ENCODE data around the gene CDC34. TPM values are rescaled to one million over a fixed set of nuclear protein-coding genes. Genes with fewer than 3 reads are reported as not detected.

Gene CDC34
- total RNA-seq, 1 experiment from 2014 or later = 87.4 TPM

DNA sequence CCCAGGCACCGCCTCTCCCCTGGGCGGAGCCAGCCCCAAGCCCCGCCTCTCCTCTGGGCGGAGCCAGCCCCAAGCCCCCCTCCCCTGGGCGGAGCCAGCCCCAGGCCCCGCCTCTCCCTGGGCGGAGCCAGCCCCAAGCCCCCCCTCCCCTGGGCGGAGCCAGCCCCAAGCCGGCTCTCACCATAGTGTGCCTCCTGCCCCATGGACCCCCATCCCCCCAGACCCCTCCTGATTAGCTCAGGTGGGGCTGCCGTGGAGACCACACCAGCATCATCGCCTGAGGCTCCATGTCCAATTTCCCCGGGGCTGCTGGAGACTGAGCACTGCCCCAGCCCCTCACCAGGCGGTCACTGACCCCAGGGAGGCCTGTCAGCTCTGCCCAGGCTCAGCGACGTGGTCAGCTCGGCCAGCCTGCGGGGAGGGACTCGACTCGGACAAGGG, 39.4 kb upstream of the CDC34 start (continued):
- TF ChIP-seq, protein P1, sequence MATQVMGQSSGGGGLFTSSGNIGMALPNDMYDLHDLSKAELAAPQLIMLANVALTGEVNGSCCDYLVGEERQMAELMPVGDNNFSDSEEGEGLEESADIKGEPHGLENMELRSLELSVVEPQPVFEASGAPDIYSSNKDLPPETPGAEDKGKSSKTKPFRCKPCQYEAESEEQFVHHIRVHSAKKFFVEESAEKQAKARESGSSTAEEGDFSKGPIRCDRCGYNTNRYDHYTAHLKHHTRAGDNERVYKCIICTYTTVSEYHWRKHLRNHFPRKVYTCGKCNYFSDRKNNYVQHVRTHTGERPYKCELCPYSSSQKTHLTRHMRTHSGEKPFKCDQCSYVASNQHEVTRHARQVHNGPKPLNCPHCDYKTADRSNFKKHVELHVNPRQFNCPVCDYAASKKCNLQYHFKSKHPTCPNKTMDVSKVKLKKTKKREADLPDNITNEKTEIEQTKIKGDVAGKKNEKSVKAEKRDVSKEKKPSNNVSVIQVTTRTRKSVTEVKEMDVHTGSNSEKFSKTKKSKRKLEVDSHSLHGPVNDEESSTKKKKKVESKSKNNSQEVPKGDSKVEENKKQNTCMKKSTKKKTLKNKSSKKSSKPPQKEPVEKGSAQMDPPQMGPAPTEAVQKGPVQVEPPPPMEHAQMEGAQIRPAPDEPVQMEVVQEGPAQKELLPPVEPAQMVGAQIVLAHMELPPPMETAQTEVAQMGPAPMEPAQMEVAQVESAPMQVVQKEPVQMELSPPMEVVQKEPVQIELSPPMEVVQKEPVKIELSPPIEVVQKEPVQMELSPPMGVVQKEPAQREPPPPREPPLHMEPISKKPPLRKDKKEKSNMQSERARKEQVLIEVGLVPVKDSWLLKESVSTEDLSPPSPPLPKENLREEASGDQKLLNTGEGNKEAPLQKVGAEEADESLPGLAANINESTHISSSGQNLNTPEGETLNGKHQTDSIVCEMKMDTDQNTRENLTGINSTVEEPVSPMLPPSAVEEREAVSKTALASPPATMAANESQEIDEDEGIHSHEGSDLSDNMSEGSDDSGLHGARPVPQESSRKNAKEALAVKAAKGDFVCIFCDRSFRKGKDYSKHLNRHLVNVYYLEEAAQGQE (IDR thresholded peaks at IDR 0.05; ENCODE audit: low read depth) = no peak

DNA sequence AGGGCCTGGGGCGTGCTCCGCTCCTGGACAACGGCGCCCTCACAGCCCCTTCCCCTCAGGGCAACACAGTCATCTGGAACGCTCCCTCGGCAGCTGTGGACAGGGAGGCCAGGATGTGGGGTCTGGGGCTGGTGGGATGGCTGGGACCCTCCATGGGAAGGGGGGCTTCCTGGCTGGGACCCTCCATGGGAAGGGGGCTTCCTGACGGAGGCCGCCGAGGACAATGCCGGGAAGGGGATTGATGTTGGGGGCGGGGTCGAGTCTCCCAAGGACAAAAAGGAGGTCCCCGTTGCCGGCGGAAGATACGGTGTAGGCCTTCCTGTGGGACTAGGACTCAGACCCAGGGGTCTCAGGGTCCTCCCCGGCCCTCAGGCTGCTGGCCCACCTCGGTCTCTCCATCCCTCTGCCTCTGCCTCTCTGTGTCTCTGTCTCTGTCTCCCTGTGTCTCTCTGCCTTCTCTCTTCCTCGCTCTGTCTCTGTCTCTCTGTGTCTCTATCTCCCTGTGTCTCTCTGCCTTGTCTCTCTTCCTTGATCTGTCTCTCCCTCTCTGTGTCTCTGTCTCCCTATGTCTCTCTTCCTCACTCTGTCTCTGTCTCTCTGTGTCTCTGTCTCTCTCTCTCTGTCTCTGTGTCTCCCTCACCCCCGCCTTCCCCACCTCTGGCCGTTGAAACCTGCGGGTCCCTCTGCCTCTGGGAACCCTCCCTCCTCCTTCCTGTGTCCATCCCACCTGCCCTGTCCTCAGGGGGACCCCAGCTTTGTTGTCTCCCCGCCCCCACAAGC, 38.0 kb upstream of the CDC34 start:
- no peak for ATAC-seq
- intact Hi-C loops (cut with micrococcal nuclease) = no loop called here
- no peak for DNase-seq (ENCODE audit: low read depth, low spot score)
- no peak overlapping the region for H3K9ac ChIP-seq (ENCODE audit: low read length)
- ChIA-PET POLR2A (no interaction called here), RAD21 (ENCODE audit: low non-redundant PET in 1 of 2, low total read pairs in 2 of 2, uncharacterized antibody in 2 of 2, unreplicated experiment in 2 of 2) (no interaction called here), CTCF (interaction anchor here (2.6 kb wide), 1 partner anchor 13 kb away, joined by 29 read pairs; the partner anchor contains the start of gene TPGS1)
- BruUV-seq (replicated peaks) = no TSS peak
- H3K4me1 ChIP-seq (ENCODE audit: control insufficient read depth in 1 of 2, insufficient read depth in 2 of 2, low read length in 2 of 2) = peaks cover 5 to 16% of the 10 kb centered on the region in 2 experiments
- no peak overlapping the region for H2AFZ ChIP-seq (ENCODE audit: low read depth, low read length, poor library complexity, severe bottlenecking)
- H3K27me3 ChIP-seq (ENCODE audit: insufficient read depth, low read length) = no peaks in the 10 kb centered on the region
- H3K79me2 ChIP-seq (ENCODE audit: insufficient read depth, low read length) = no peaks in the 10 kb centered on the region
- H3K4me3 ChIP-seq (replicated peaks in 1 of 2; ENCODE audit: low read depth in 1 of 2, low read length in 2 of 2) = no peak overlapping the region
- H3K4me2 ChIP-seq (ENCODE audit: low read length) = no peak overlapping the region
- no peaks in the 10 kb centered on the region for H3K9me2 ChIP-seq (ENCODE audit: insufficient read depth)
- H3K36me3 ChIP-seq (ENCODE audit: control insufficient read depth in 1 of 2, insufficient read depth in 2 of 2, low read length in 2 of 2) = no peaks in the 10 kb centered on the region
- H3K27ac ChIP-seq (ENCODE audit: low read depth, low read length) = no peak overlapping the region; the same call in 1 of the 2 replicates
- no peaks in the 10 kb centered on the region; a peak in 1 of 4 replicates for H3K9me3 ChIP-seq (ENCODE audit: control insufficient read depth in 1 of 2, insufficient read depth in 1 of 2, low read depth in 1 of 2, low read length in 2 of 2)
- no peaks in the 10 kb centered on the region for H4K20me1 ChIP-seq (ENCODE audit: insufficient read depth)
- TF ChIP-seq POLR2AphosphoS5 (IDR thresholded peaks at IDR 0.05; ENCODE audit: low read depth, low read length) = no peak
- no peak for TF ChIP-seq EZH2 (IDR thresholded peaks at IDR 0.05)
- TF ChIP-seq CBX3 (IDR thresholded peaks at IDR 0.05; ENCODE audit: low read depth) = no peak
- no peak for TF ChIP-seq ELF1 (IDR thresholded peaks at IDR 0.05; ENCODE audit: borderline replicate concordance, low read depth)
- TF ChIP-seq ZNF274 (IDR thresholded peaks at IDR 0.05; ENCODE audit: low read depth, low read length) = no peak
- TF ChIP-seq YY1 (IDR thresholded peaks at IDR 0.05; ENCODE audit: extremely low read depth, insufficient replicate concordance, low read depth, low read length) = no peak
- TF ChIP-seq, protein P2, sequence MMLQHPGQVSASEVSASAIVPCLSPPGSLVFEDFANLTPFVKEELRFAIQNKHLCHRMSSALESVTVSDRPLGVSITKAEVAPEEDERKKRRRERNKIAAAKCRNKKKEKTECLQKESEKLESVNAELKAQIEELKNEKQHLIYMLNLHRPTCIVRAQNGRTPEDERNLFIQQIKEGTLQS (IDR thresholded peaks at IDR 0.05) = no peak
- no peak for TF ChIP-seq SP1 (IDR thresholded peaks at IDR 0.05; ENCODE audit: low read depth)
- TF ChIP-seq, protein P1 (IDR thresholded peaks at IDR 0.05; ENCODE audit: low read depth) = no peak
- no peak for TF ChIP-seq TCF7L2 (IDR thresholded peaks at IDR 0.05; ENCODE audit: borderline replicate concordance, extremely low read depth, insufficient read depth, insufficient read length)
- TF ChIP-seq JUND (IDR thresholded peaks at IDR 0.05) = no peak
- no peak for TF ChIP-seq EGR1 (IDR thresholded peaks at IDR 0.05; ENCODE audit: low read depth)
- no peak for TF ChIP-seq SIN3A (IDR thresholded peaks at IDR 0.05; ENCODE audit: low read depth)
- TF ChIP-seq ZFX (IDR thresholded peaks at IDR 0.05) = no peak
- no peak for TF ChIP-seq SRF (IDR thresholded peaks at IDR 0.05; ENCODE audit: low read depth)
- TF ChIP-seq FOSL1 (IDR thresholded peaks at IDR 0.05; ENCODE audit: low read depth) = no peak
